HAP-1 (cell line): Measurements from ENCODE around the gene GALNTL6.
"Not testable (repeated sequence)": the region's sequence is repeated elsewhere in the genome, so short reads cannot be mapped to it uniquely, and the experiment has no call there.

ENCODE experiments used
- DNase-seq, 2 experiments: peaks; one replicate each; pipeline ENCODE4 v3.0.0-alpha.2; 2016 to 2020; ENCODE audit warnings: low spot score in 2 of 2
- H3K27me3 ChIP-seq: fragments of 250-450 bp; sonication (Bioruptor Pico); 2 replicates; pipeline ENCODE4 v1.5.1; 2020; ENCODE audit warnings: low read depth, mild to moderate bottlenecking, moderate library complexity
- H3K36me3 ChIP-seq: fragments of 250-450 bp; sonication (Bioruptor Pico); replicated peaks from 2 replicates; pipeline ENCODE4 v1.5.1; 2020; ENCODE audit warnings: mild to moderate bottlenecking
- H3K4me1 ChIP-seq: fragments of 250-450 bp; sonication (Bioruptor Pico); 2 replicates; pipeline ENCODE4 v1.5.1; 2020; ENCODE audit warnings: mild to moderate bottlenecking
- H3K4me3 ChIP-seq: fragments of 250-450 bp; sonication (Bioruptor Pico); 2 replicates; pipeline ENCODE4 v1.5.1; 2020; ENCODE audit warnings: mild to moderate bottlenecking, moderate library complexity
- H3K9me3 ChIP-seq: fragments of 250-450 bp; sonication (Bioruptor Pico); 2 replicates; pipeline ENCODE4 v1.5.1; 2020; ENCODE audit warnings: mild to moderate bottlenecking, moderate library complexity
- in situ Hi-C: fragments of 300-500 bp; cut with MboI; formaldehyde crosslinking; loops from 3 replicates; pipeline ENCODE4 v1.14.3; 2020; ENCODE audit warnings: low sequenced_read_pairs, inconsistent platforms, mixed read lengths

The GALNTL6 gene

DNA sequence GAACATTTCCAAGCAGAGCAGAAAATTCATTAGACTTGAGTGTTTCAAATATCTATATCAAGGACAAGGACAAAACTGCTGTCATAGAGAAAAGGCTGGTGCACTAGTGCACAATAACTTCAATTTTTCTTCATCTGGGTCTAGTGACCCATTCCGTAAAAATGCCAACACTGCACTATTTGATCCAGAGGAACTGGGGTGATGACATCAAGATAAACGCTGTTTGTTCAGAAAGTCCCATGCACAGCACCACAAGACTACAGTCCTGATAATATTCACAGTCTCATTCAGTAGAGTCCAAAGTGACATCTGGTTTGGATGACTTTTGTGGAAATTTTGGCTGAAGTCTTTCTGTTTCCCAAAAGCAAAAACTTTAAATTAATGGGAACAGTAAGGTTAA, 1051.9 kb downstream of the GALNTL6 start:
- in situ Hi-C loops: no loop called here
- DNase-seq: no peak
- H3K27me3 ChIP-seq: no peaks in the 10 kb centered on the region
- H3K4me3 ChIP-seq: no peak overlapping the region
- peaks cover 14% of the 10 kb centered on the region for H3K4me1 ChIP-seq
- H3K9me3 ChIP-seq: no peaks in the 10 kb centered on the region; the same call in 1 of the 2 replicates
- no peaks in the 10 kb centered on the region for H3K36me3 ChIP-seq

DNA sequence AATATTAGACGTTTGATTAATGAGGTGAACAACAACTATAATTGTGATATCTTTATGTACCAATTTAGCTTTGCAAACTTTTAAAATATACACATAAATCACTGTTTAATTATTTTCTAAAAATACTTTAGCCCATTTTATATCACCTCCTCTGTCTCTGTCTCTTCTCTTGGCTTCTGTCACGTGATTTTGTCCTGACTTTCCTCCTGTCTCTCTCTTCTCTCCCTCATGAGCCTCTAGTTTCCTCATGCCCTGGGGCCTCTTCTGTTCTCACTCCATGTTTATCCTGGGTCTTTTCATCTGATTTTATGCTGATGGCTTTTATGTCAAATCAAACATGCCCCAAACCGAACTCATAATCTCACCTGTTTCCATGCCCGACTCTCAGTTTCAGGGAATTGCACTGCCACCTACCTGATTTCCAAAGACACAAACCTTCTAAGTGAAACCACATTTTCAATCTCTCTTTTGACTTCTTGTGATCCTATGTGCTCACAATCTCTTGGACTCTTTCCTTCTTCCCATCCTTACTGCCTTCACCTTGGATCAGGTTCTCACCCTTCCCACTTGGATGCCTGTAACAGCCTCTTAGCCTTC, 1052.4 kb downstream of the GALNTL6 start:
- in situ Hi-C loops: no loop called here
- DNase-seq: no peak
- H3K4me1 ChIP-seq: peaks cover 14% of the 10 kb centered on the region

GRCh38 chr4:172866421-172866820, 1053.2 kb downstream of the GALNTL6 start:
- H3K9me3 ChIP-seq: no peaks in the 10 kb centered on the region; the same call in 1 of the 2 replicates
- no peaks in the 10 kb centered on the region for H3K27me3 ChIP-seq
- in situ Hi-C loops: no loop called here

More for the DNA sequence above, 1052.4 kb downstream of the GALNTL6 start:
- H3K9me3 ChIP-seq: no peaks in the 10 kb centered on the region; the same call in 1 of the 2 replicates
- no peak overlapping the region for H3K4me3 ChIP-seq
- no peaks in the 10 kb centered on the region for H3K36me3 ChIP-seq
- H3K27me3 ChIP-seq: no peaks in the 10 kb centered on the region

DNA sequence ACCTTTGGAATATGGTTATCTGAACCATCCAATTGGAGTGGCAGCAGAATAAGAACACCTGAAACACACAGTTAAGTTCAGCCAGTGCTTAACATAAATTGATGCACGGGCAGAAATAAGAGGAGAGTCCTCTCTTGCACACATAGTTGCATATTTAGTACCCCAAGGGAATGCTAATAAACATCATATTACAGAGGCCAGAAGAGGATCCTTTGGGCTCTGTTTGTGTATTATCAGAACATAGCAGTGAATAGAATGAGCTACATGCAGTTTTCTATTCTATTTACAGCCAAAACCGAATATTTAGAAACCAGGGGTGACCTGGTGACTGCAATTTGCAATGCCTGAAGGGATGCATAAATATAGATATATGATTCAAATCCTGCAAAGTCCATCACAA, 1054.6 kb downstream of the GALNTL6 start:
- no peaks in the 10 kb centered on the region for H3K27me3 ChIP-seq
- peak in 1 of 2 experiments; percentile 11 for DNase-seq
- H3K4me3 ChIP-seq: no peak overlapping the region
- H3K4me1 ChIP-seq: peaks cover 21% of the 10 kb centered on the region
- no peaks in the 10 kb centered on the region for H3K9me3 ChIP-seq
- H3K36me3 ChIP-seq: no peaks in the 10 kb centered on the region
- in situ Hi-C loops: no loop called here

More at GRCh38 chr4:172866421-172866820, 1053.2 kb downstream of the GALNTL6 start:
- H3K36me3 ChIP-seq: no peaks in the 10 kb centered on the region
- DNase-seq: no peak
- H3K4me3 ChIP-seq: no peak overlapping the region
- H3K4me1 ChIP-seq: peaks cover 14% of the 10 kb centered on the region

- Histone ChIP-seq H3K9me3 (no peaks in the 10 kb centered on the region), H3K27me3 (no peaks in the 10 kb centered on the region), H3K36me3 (no peaks in the 10 kb centered on the region), H3K4me1 (peaks cover 21% of the 10 kb centered on the region), H3K4me3 (no peak overlapping the region)
- in situ Hi-C loops: no loop called here
- peak; percentile 45 to 93 for DNase-seq
These were observed 1055.1 kb downstream of the GALNTL6 start for GRCh38 chr4:172868271-172868670.

DNA sequence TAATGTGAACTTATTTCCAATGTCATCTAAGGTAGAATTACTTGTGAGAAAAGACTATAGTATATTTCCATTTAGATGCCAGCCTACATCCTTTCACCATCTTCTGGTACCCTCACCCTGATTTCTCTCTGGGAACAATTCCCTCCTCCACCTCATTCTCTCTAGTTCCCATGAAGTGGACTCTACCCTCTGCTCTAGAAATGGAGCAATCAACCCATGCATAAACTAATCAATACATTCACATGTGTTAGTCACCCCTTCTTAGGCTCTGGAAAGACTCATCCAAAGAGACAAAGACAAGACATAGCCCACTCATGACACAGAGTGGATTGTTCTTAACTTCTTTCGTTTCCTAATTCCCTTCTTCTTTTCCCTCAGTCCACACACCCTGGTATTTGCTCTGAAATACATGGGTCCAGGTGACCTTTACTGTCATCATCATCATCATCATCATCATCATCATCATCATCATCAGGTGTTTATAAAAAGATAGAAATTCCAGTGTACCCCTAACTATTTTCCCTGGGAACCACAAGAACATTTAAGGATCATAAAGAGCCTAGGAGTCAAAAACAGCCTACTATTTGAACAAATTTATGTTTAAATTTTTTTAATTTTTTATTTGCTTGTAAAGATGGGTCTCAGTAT, 1056.5 kb downstream of the GALNTL6 start:
- peaks cover 21% of the 10 kb centered on the region for H3K4me1 ChIP-seq
- DNase-seq: no peak
- no peaks in the 10 kb centered on the region for H3K36me3 ChIP-seq
- no peaks in the 10 kb centered on the region for H3K9me3 ChIP-seq
- no peak overlapping the region for H3K4me3 ChIP-seq
- H3K27me3 ChIP-seq: no peaks in the 10 kb centered on the region
- in situ Hi-C loops: no loop called here

- no peaks in the 10 kb centered on the region for H3K27me3 ChIP-seq
- in situ Hi-C loops: no loop called here
- DNase-seq: no peak
- H3K9me3 ChIP-seq: no peaks in the 10 kb centered on the region
- peaks cover 26% of the 10 kb centered on the region for H3K4me1 ChIP-seq
- H3K4me3 ChIP-seq: no peak overlapping the region
- H3K36me3 ChIP-seq: no peaks in the 10 kb centered on the region
These were observed 1058.2 kb downstream of the GALNTL6 start for GRCh38 chr4:172871381-172871780.

DNA sequence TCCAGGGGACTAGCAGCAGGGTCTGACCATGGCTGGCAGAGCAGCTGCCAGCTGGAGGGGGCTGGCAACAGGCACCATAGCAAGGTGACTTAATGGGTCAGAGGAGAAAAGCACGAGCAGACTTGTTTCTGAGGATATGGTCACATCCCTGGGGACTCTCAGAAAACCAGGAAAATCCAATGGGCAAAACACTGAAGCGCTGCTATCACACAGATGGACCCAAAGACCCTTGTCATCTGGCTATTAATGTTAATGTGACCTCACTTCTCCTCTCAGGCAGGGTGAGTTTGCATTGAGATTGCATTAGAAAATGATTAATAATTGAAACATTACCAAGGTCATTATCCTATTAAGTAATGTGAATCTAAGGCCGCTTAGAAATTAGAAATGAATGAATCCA, 1061.7 kb downstream of the GALNTL6 start:
- peaks cover 11% of the 10 kb centered on the region for H3K4me1 ChIP-seq
- no peak for DNase-seq
- no peaks in the 10 kb centered on the region for H3K9me3 ChIP-seq
- H3K4me3 ChIP-seq: no peak overlapping the region
- no peaks in the 10 kb centered on the region for H3K27me3 ChIP-seq
- in situ Hi-C loops: no loop called here
- no peaks in the 10 kb centered on the region for H3K36me3 ChIP-seq

DNA sequence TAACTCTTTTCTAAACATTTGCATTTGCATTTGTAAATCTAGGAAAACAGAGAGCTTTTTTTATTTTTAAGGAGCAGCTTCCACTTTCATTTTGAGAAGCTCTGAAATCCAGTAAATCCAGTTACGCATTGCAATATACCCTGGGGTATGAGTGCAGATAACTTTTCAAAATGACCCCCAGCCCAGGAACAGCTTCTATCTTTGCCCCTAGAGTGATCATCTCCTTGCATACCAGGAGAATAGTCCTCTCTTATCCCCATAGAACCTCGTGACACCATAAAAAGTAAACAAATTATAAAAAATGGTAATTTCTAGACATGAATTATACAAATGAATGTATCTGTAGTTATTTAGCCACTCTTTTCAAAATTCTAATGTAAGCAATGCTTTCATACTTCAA, 1063.2 kb downstream of the GALNTL6 start:
- H3K4me3 ChIP-seq: no peak overlapping the region
- no peaks in the 10 kb centered on the region for H3K27me3 ChIP-seq
- in situ Hi-C loops: no loop called here
- peaks cover 11% of the 10 kb centered on the region for H3K4me1 ChIP-seq
- H3K9me3 ChIP-seq: no peaks in the 10 kb centered on the region
- no peaks in the 10 kb centered on the region for H3K36me3 ChIP-seq
- no peak for DNase-seq

GRCh38 chr4:172881645-172882044, 1068.4 kb downstream of the GALNTL6 start:
- Histone ChIP-seq H3K36me3 (no peaks in the 10 kb centered on the region), H3K4me1 (no peaks in the 10 kb centered on the region), H3K9me3 (no peaks in the 10 kb centered on the region), H3K27me3 (no peaks in the 10 kb centered on the region), H3K4me3 (no peak overlapping the region)
- DNase-seq: no peak
- in situ Hi-C loops: no loop called here

- H3K27me3 ChIP-seq, in situ Hi-C loops, DNase-seq: not testable (repeated sequence)
These were observed 1074.2 kb downstream of the GALNTL6 start for GRCh38 chr4:172887358-172887757.

DNA sequence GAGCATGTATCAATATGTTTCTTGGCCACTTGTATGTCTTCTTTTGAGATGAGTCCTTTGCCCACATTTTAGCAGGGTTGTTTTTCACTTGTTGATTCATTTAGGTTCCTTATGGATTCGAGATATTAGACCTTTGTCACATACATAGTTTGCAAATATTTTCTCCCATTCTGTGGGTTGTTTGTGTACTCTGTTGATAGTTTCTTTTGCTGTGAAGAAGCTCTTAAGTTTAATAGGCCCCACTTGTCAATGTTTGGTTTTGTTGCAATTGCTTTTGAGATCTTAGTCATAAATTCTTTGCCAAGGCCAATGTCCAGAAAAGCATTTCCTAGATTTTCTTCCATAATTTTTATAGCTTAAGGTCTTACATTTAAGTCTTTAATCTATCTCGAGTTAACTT, 1074.8 kb downstream of the GALNTL6 start:
- H3K4me3 ChIP-seq: no peak overlapping the region
- H3K9me3 ChIP-seq: no peaks in the 10 kb centered on the region
- no peak for DNase-seq
- H3K4me1 ChIP-seq: no peaks in the 10 kb centered on the region
- no peaks in the 10 kb centered on the region for H3K27me3 ChIP-seq
- H3K36me3 ChIP-seq: no peaks in the 10 kb centered on the region
- in situ Hi-C loops: no loop called here

More at GRCh38 chr4:172887358-172887757, 1074.2 kb downstream of the GALNTL6 start:
- H3K36me3 ChIP-seq, H3K4me3 ChIP-seq, H3K9me3 ChIP-seq, H3K4me1 ChIP-seq: not testable (repeated sequence)

DNA sequence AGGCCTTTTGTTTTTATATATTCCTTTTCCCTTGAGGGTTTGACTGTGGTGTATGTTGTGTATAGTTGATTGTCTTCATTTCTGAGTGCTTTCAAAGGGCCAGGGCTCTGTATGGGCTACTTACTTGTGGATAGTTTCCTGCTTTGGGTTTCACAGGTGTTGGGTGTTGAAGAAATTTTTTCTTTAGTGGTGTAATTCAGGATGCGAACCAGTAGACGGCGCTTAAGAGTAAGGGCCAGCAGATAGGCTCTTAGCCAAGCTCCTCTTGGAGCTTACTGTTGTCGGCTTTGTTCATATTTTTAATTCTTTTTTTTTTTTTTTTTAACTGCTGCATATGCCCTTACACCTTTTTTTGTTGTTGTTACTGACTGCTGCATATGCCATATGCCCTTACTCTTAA, 1079.1 kb downstream of the GALNTL6 start:
- H3K36me3 ChIP-seq: no peaks in the 10 kb centered on the region
- no peaks in the 10 kb centered on the region for H3K27me3 ChIP-seq
- H3K4me3 ChIP-seq: no peak overlapping the region
- DNase-seq: peak; percentile 22 to 32
- H3K4me1 ChIP-seq: no peaks in the 10 kb centered on the region
- in situ Hi-C loops: no loop called here
- no peaks in the 10 kb centered on the region for H3K9me3 ChIP-seq

- no peak overlapping the region for H3K4me3 ChIP-seq
- no peaks in the 10 kb centered on the region for H3K27me3 ChIP-seq
- in situ Hi-C loops: no loop called here
- DNase-seq: no peak
- H3K4me1 ChIP-seq: no peaks in the 10 kb centered on the region
- H3K9me3 ChIP-seq: no peaks in the 10 kb centered on the region
- H3K36me3 ChIP-seq: no peaks in the 10 kb centered on the region
These were observed 1082.5 kb downstream of the GALNTL6 start for GRCh38 chr4:172895699-172896098.
